HUES64 (cell line): ENCODE data around the gene ENOSF1.

Source experiments
- H3K27ac ChIP-seq: 2 replicates; pipeline ENCODE4 v1.7.0; 2013; ENCODE audit warnings: low read depth, low read length, inconsistent platforms
- H3K27me3 ChIP-seq: 2 replicates; pipeline ENCODE4 v1.6.1; 2013; ENCODE audit warnings: mild to moderate bottlenecking, low read length; ENCODE audit not compliant: insufficient read depth
- H3K36me3 ChIP-seq: 2 replicates; pipeline ENCODE4 v1.6.1; 2013; ENCODE audit warnings: mild to moderate bottlenecking, low read length; ENCODE audit not compliant: insufficient read depth
- H3K4me1 ChIP-seq: 2 replicates; pipeline ENCODE4 v1.6.1; 2013; ENCODE audit warnings: mild to moderate bottlenecking, low read length, moderate library complexity; ENCODE audit not compliant: insufficient read depth
- H3K4me3 ChIP-seq: 2 replicates; pipeline ENCODE4 v1.5.1; 2013; ENCODE audit warnings: mild to moderate bottlenecking, low read length, moderate library complexity
- H3K9ac ChIP-seq: 2 replicates; pipeline ENCODE4 v1.6.1; 2013; ENCODE audit warnings: mild to moderate bottlenecking, low read depth, low read length
- H3K9me3 ChIP-seq: 2 replicates; pipeline ENCODE4 v1.6.1; 2013; ENCODE audit warnings: low read depth, low read length; ENCODE audit not compliant: insufficient read depth
- WGBS: fragments of 150-250, 120-280 bp; methylation state at CpG from one replicate; pipeline ENCODE4 v1.1.7; 2013; ENCODE audit warnings: missing lambda C conversion rate; 5-methylcytosine and 5-hydroxymethylcytosine counted together

Gene ENOSF1

DNA sequence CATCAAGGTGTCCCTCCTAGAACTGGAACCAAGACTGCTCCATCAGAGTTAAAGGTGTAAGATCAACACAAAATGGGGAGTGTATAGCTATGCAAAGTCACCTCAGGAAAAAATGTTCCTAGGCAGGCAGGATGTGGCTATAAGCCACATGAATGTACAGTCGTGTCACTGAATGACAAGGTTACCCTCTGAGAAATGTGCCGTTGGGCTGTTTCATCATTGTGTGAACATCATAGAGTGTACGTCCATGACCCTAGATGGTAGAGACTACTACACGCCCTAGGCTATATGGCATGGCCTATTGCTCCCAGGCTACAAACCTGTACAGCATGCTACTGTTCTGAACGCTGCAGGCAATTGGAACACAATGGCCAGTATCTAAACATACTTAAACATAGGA is 30.4 kb downstream of the ENOSF1 start:
- no peaks in the 10 kb centered on the region for H3K9me3 ChIP-seq
- H3K4me1 ChIP-seq, result peaks cover 15% of the 10 kb centered on the region; the same call in 1 of the 2 replicates
- 96% methylated on average over 5 of the region's 5 CpGs for WGBS
- peaks cover 40% of the 10 kb centered on the region for H3K36me3 ChIP-seq
- no peak overlapping the region for H3K27ac ChIP-seq
- H3K27me3 ChIP-seq, result no peaks in the 10 kb centered on the region
- no peak overlapping the region for H3K9ac ChIP-seq
- no peak overlapping the region for H3K4me3 ChIP-seq

DNA sequence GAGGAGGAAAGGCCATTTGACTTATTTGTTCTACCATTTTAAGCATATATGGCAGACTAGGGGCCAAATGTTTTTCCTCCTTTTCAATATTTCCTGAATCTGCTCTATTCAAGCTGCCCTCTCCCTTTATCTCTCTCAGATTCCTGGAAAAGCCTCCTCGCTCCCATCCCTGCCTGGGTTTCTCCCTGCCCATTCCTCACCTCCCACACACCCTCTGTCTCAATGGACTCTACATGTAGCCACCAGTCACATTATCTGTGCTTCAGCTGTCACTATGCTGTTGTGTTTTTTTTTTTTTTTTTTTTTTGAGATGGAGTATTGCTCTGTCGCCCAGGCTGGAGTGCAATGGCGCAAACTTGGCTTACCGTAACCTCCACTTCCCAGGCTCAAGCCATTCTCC is 32.0 kb downstream of the ENOSF1 start:
- Histone ChIP-seq H3K36me3 (peaks cover 43% of the 10 kb centered on the region), H3K4me1 (peaks cover 3% of the 10 kb centered on the region; the same call in 1 of the 2 replicates), H3K27ac (no peak overlapping the region), H3K9me3 (no peaks in the 10 kb centered on the region), H3K4me3 (no peak overlapping the region), H3K27me3 (no peaks in the 10 kb centered on the region), H3K9ac (no peak overlapping the region)
- WGBS, result 95% methylated on average over 4 of the region's 4 CpGs

DNA sequence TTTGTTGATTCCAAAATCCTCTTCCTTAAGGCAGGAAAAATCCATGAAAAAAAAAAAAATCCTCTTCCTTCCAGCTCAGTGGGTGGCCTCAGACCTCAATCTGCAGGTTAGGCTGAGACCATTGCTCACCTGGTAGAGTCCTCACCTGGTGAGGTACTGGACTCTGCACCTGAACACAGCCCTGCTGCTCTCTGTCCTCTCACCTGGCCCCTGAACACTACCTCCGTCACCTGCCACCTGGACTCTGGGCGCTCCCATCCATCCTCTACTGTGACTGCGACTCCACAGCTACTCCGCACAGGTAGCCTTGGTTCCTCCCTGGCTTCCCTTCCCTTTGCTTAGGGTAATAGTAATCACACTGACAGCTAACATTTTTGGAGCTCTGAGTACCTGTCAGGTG is 32.9 kb downstream of the ENOSF1 start:
- Histone ChIP-seq H3K27ac (no peak overlapping the region), H3K9ac (no peak overlapping the region), H3K4me3 (no peak overlapping the region), H3K4me1 (no peaks in the 10 kb centered on the region), H3K9me3 (no peaks in the 10 kb centered on the region), H3K27me3 (no peaks in the 10 kb centered on the region), H3K36me3 (peaks cover 51% of the 10 kb centered on the region)
- WGBS, result 97% methylated on average over 4 of the region's 4 CpGs

DNA sequence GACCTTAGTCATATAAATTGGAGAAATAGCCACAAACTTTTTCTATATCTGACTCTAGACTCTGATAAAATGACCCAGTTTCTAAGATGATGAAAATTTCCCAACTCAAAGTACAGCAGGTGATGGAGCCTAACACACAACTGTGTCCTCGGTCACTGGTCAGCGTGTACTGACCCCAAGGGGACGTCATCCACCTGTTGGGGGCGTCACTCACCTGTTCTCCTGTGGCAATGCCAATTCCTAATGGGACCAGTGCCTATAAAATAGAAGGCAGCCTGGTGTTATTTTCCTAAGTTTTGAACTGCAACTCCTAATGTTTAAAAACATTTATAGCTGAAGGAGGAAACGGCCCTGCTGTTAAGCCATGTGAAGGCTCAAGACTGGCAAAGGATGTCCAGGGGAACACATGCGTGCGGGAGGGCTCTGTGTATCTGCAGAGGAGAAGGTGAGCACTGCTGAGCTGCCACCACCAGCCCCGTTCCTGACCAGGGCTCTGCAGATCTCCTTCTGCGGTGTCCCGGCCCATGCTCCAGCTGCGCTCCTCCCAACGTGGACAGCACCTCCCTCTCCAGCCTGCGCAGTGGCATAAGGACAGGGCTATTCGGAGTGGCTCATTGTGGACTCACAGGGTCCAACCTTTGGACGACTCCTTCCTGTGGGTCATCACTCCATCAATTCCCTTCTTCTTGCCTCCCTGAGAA is 33.8 kb downstream of the ENOSF1 start:
- Histone ChIP-seq H3K4me3 (no peak overlapping the region), H3K9me3 (no peaks in the 10 kb centered on the region), H3K9ac (no peak overlapping the region), H3K4me1 (no peaks in the 10 kb centered on the region), H3K27me3 (no peaks in the 10 kb centered on the region), H3K36me3 (peaks cover 59% of the 10 kb centered on the region), H3K27ac (no peak overlapping the region)
- 94% methylated on average over 15 of the region's 15 CpGs for WGBS

DNA sequence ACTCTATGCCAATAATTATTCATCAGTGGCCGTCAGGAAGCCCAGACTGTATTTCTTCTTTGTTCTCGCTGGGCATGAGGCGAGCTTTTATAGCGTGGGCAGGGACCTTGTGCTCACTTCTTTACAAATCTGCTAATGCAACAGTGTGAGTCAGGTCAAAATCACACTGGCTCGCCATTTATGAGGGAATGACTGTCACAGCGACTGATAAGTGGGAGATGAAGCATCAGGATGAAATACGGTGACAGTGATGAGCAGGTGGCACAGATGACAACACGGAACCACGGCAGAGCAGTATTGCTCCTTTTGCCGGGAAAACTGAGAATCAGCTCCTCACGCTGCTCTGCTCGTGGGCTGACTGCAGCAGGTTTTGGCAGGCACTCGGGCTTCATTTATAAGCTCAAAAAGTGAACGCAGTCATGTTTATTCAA is 34.5 kb downstream of the ENOSF1 start:
- Histone ChIP-seq H3K9me3 (no peaks in the 10 kb centered on the region), H3K27ac (no peak overlapping the region), H3K9ac (no peak overlapping the region), H3K4me1 (no peaks in the 10 kb centered on the region), H3K4me3 (no peak overlapping the region), H3K36me3 (peaks cover 59% of the 10 kb centered on the region), H3K27me3 (no peaks in the 10 kb centered on the region)
- WGBS, result 94% methylated on average over 14 of the region's 14 CpGs

DNA sequence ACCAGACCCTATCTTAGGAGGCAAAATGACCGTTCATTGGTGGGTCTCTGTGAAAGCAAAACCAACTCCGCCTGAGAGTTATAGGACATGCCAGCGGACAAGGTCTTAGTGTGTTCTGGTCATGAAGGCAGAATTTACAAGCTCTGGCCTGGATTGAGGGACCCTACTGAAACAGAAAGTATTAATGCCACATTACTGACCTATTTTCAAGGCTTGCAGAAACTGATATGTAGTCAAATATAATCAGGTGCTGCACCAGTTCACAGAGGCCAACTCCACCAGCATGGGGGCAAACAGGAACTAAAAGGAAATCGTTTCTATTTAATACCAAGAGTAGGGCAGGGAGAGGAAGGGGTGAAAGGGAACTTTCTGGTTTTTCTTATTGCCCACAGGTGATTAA is 35.3 kb downstream of the ENOSF1 start:
- H3K9ac ChIP-seq, result no peak overlapping the region
- peaks cover 62% of the 10 kb centered on the region for H3K36me3 ChIP-seq
- H3K27ac ChIP-seq, result no peak overlapping the region
- H3K4me3 ChIP-seq, result no peak overlapping the region
- 96% methylated on average over 4 of the region's 4 CpGs for WGBS
- no peaks in the 10 kb centered on the region for H3K27me3 ChIP-seq
- no peaks in the 10 kb centered on the region for H3K9me3 ChIP-seq
- H3K4me1 ChIP-seq, result no peaks in the 10 kb centered on the region

DNA sequence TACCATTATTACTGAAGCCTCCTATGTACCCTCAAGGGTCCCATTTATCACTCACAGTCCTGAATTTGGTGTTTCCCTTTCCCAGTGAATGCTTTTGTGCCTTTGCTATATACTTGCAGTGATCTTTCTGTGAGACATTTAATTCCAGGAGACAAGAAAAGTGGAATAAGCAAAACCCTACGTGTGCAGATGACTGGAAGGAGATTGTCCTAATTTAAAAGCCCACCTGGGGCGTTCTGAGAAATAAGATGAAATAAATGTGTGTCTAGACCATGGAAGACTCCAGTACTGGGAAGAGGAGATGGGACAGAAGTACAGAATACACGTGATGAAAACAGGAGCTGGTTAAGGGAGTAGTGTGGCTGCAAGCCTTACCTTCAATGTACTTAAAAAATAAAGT is 35.7 kb downstream of the ENOSF1 start:
- Histone ChIP-seq H3K9ac (no peak overlapping the region), H3K4me1 (no peaks in the 10 kb centered on the region), H3K27me3 (no peaks in the 10 kb centered on the region), H3K36me3 (peaks cover 62% of the 10 kb centered on the region), H3K9me3 (no peaks in the 10 kb centered on the region), H3K27ac (no peak overlapping the region), H3K4me3 (no peak overlapping the region)
- 90% methylated on average over 3 of the region's 3 CpGs for WGBS

DNA sequence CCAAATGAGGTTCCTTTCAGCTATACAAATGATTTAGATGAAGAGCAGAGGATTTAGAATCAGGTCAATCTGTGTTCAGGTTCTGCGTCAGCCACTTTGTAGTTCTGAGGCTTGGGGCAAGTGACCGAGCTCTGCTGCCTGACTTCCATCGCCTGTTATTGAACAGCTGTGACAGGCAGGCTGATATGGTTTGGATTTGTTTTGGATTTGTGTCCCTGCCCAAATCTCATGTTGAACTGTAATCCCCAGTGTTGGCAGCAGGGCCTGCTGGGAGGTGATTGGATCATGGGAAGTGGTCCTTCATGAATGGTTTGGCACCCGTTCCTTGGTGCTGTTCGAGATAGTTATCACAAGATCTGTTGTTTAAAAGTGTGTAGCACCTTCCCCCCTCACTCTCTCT is 36.4 kb downstream of the ENOSF1 start:
- H3K27ac ChIP-seq, result no peak overlapping the region
- no peak overlapping the region for H3K9ac ChIP-seq
- WGBS, result 96% methylated on average over 5 of the region's 5 CpGs
- no peaks in the 10 kb centered on the region for H3K9me3 ChIP-seq
- H3K27me3 ChIP-seq, result no peaks in the 10 kb centered on the region
- H3K4me3 ChIP-seq, result no peak overlapping the region
- no peaks in the 10 kb centered on the region for H3K4me1 ChIP-seq
- H3K36me3 ChIP-seq, result peaks cover 66% of the 10 kb centered on the region

DNA sequence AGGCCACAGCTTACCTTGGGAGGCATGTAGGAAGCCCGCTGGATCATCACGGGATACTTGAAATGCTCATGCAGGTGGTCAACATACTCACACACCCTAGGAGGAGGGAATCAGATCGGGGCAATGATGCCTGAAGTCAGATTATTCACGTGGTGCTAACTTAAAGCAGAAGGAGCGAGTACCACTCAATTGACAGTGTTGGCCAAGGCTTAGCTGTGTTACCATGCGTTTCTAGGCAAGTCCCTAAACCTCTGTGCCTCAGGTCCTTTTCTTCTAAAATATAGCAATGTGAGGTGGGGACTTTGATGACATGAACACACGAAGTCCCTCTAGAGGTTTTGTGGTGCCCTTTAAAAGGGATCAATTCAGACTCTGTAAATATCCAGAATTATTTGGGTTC is 37.1 kb downstream of the ENOSF1 start:
- Histone ChIP-seq H3K27ac (no peak overlapping the region), H3K9ac (no peak overlapping the region), H3K9me3 (no peaks in the 10 kb centered on the region), H3K36me3 (peaks cover 73% of the 10 kb centered on the region), H3K27me3 (no peaks in the 10 kb centered on the region), H3K4me3 (no peak overlapping the region), H3K4me1 (no peaks in the 10 kb centered on the region)
- 96% methylated on average over 7 of the region's 7 CpGs for WGBS

DNA sequence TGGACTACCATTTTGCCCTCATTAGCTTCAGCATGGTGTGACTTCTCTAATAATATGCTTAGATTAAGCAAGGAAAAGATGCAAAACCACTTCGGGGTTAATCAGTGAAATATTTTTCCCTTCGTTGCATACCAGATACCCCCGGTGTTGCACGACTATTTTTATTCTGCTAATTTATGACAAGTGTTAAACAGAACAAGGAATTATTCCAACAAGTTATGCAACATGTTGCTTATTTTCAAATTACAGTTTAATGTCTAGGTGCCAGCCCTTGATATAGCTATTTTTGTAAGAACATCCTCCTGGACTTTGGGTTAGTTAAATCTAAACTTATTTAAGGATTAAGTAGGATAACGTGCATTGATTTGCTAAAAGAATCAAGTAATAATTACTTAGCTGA is 38.7 kb downstream of the ENOSF1 start:
- WGBS, result 97% methylated on average over 5 of the region's 5 CpGs
- H3K4me1 ChIP-seq, result no peaks in the 10 kb centered on the region
- no peak overlapping the region for H3K27ac ChIP-seq
- no peaks in the 10 kb centered on the region for H3K9me3 ChIP-seq
- peaks cover 81% of the 10 kb centered on the region for H3K36me3 ChIP-seq
- no peak overlapping the region for H3K9ac ChIP-seq
- no peaks in the 10 kb centered on the region for H3K27me3 ChIP-seq
- no peak overlapping the region for H3K4me3 ChIP-seq

DNA sequence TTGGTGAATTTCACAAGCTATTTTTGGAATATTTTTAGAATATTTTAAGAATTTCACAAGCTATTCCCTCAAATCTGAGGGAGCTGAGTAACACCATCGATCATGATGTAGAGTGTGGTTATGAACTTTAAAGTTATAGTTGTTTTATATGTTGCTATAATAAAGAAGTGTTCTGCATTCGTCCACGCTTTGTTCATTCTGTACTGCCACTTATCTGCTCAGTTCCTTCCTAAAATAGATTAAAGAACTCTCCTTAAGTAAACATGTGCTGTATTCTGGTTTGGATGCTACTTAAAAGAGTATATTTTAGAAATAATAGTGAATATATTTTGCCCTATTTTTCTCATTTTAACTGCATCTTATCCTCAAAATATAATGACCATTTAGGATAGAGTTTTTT is 39.1 kb downstream of the ENOSF1 start:
- Histone ChIP-seq H3K9me3 (no peaks in the 10 kb centered on the region), H3K4me1 (no peaks in the 10 kb centered on the region), H3K27me3 (no peaks in the 10 kb centered on the region), H3K27ac (no peak overlapping the region), H3K4me3 (no peak overlapping the region), H3K9ac (no peak overlapping the region), H3K36me3 (peaks cover 85% of the 10 kb centered on the region)
- WGBS, result 100% methylated on average over 1 of the region's 3 CpGs

DNA sequence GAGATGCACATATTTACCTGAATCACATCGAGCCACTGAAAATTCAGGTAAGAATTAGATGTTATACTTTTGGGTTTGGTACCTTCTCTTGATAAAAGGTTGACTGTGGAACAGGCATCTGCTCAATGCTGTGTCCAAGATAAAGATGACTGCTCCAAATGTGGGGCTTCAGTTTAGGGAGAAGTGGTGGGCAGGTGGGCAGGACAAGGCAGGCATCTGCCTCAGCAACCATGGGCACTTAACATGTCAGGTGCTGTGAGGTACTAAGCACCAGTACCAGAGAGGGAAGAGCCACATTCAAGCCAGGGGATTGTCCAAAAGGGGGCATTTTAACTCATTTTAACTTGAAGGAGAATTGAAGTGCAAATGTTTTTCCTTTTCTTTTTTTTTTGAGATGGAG is 41.0 kb downstream of the ENOSF1 start:
- Histone ChIP-seq H3K27ac (no peak overlapping the region), H3K9me3 (no peaks in the 10 kb centered on the region), H3K4me1 (no peaks in the 10 kb centered on the region), H3K27me3 (no peaks in the 10 kb centered on the region), H3K9ac (no peak overlapping the region), H3K4me3 (no peak overlapping the region), H3K36me3 (peaks cover 82% of the 10 kb centered on the region)
- WGBS, result 95% methylated on average over 1 of the region's 1 CpG
